Fibroblast of mammary gland (primary cell): ENCODE results near the gene SH2D4B.

ENCODE experiments used
- DNase-seq: peaks from one replicate; pipeline ENCODE4 v3.0.0-alpha.2; 2010; ENCODE audit warnings: low read depth
- H3K4me3 ChIP-seq: 2 replicates; pipeline ENCODE4 v1.5.1; 2011; ENCODE audit warnings: low read depth, mild to moderate bottlenecking, low read length, moderate library complexity; ENCODE audit not compliant: control insufficient read depth
- TF ChIP-seq, protein P1 (sequence below): conservative IDR thresholded peaks from 2 replicates; pipeline ENCODE4 v1.5.1; 2011; ENCODE audit warnings: low read depth, low read length, inconsistent platforms; ENCODE audit not compliant: control insufficient read depth, insufficient read depth

The SH2D4B gene

DNA sequence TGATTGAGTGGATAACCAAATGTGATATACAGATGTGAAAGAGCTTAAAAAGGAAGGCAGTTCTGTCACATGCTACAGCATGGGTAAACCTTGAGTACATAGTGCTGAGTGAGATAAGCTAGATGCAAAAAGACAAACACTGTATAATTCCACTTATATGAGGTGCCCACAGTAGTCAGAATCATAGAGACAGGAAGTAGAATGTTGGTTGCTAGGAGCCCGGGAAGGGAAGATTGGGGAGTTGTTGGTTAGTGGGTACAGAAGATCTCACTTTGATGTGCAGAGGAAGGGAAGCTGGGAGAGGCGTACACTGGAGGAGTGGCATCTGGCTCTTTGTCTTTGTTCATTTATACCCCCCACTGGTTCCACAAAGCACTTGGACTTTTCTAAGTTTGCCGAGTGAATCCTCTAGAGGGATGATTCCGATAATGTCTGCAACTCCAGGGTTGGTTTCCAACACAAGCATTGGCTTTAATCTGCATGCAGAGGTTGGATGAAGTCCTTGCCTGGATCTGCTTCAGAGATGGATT is 44.1 kb upstream of the SH2D4B start:
- H3K4me3 ChIP-seq = no peak overlapping the region
- peak; percentile 92 for DNase-seq
- TF ChIP-seq, protein P1, sequence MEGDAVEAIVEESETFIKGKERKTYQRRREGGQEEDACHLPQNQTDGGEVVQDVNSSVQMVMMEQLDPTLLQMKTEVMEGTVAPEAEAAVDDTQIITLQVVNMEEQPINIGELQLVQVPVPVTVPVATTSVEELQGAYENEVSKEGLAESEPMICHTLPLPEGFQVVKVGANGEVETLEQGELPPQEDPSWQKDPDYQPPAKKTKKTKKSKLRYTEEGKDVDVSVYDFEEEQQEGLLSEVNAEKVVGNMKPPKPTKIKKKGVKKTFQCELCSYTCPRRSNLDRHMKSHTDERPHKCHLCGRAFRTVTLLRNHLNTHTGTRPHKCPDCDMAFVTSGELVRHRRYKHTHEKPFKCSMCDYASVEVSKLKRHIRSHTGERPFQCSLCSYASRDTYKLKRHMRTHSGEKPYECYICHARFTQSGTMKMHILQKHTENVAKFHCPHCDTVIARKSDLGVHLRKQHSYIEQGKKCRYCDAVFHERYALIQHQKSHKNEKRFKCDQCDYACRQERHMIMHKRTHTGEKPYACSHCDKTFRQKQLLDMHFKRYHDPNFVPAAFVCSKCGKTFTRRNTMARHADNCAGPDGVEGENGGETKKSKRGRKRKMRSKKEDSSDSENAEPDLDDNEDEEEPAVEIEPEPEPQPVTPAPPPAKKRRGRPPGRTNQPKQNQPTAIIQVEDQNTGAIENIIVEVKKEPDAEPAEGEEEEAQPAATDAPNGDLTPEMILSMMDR = no peak

DNA sequence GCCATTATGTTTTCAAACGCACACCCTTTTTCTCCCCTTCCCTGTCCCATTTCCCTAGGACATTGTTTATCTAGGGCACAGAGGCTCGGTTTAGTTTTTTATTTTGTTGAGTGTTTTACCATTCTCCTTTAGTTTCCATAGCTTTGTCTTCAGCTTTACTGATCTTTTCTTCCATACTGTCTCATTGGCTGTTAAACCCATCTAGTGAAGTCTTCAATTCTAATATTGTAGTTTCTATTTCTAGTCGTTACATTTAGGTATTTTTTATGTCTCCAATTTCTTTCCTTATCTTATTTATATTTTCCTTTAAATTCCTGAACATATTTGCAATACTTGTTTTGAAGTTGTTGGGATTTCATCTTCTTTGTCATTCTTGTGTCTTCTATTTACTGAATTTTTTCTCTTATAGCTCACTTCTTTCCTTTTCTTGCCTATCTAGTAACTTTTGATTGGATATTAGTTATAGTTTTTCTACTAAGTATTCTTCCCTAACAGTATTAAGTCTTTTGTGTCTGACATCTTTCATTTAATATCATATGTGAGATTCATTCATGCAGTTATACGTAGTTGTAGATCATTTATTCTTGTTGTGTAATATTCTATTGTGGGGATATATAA is 41.0 kb upstream of the SH2D4B start:
- H3K4me3 ChIP-seq = no peak overlapping the region
- DNase-seq = no peak
- TF ChIP-seq, protein P1 = no peak

DNA sequence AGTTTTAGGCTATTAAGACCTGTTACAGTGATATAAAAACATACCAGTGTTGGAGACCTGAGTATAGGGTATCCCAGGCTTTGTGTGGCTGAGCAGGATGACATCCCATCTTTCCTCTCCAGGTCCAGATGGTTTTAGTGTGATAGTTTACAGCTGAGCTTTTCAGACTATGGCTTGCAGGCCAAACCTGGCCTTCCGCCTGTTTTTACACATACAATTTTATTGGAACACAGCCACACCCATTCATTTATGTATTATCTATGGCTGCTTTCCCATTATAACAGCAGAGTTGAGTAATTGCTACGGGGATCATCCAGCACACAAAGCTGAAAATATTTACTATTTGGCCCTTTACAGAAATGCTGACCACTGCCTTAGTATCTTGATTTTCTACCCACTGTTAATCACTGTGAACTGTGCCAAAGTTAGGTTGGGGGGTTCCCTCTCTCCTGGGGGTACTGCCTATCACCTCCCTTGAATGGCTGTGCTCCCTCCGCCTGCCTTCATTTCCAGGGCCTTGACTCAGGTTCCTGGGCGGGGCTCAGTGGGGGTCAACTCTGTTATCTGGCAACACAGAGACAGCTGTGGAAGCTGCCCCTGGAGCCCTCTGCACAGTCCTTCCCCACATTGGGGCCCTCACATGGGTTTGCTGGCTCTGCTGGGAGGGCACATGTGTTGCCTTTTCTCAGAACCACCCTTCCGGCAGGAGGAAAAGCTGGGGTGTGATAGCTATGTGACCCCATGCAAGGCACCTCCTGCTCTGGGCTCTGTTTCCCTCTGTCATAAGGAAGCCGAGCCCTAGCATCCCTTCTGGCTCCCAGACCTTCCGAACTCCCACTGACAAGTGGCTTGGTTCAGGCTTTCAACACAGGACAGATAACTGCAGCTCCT is 40.3 kb upstream of the SH2D4B start:
- TF ChIP-seq, protein P1 = no peak
- DNase-seq = peak; percentile 90
- H3K4me3 ChIP-seq = no peak overlapping the region

DNA sequence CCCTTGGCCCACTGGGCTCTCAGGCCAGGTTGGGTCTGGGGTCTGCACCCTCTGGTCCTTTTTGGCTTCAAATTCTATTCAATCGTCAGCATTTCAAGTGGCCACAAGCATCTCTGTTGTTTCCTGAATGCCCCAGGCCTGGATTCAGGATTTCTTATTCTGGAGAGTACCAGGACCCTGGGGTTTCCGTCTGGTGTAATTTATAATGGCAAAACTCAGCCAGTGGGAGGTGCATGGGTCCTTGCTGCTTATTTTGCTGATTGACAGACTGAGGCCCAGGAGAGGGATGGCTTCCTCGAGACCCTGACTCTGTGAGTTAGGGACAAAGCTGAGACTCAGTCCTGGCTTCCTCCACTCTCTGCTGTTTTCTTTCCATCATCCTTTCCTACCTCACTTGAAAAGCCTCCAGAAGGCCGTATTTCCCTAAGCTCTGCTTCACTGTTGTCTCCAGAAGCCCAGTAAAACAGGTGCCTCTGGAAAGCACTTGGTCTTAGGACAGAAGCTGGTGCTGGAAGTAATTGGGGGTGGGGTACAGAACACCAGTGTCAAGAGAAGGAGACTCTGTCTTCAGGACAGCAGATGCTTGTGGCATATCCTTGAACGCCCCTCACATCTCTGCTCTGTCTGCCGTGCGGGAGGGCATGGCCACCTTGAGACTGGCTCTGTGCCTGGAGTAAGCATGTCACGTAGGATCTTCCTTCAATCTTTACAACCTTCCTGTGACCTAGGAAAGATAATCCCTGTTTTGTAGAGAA is 39.4 kb upstream of the SH2D4B start:
- TF ChIP-seq, protein P1 = no peak
- DNase-seq = no peak
- H3K4me3 ChIP-seq = no peak overlapping the region

DNA sequence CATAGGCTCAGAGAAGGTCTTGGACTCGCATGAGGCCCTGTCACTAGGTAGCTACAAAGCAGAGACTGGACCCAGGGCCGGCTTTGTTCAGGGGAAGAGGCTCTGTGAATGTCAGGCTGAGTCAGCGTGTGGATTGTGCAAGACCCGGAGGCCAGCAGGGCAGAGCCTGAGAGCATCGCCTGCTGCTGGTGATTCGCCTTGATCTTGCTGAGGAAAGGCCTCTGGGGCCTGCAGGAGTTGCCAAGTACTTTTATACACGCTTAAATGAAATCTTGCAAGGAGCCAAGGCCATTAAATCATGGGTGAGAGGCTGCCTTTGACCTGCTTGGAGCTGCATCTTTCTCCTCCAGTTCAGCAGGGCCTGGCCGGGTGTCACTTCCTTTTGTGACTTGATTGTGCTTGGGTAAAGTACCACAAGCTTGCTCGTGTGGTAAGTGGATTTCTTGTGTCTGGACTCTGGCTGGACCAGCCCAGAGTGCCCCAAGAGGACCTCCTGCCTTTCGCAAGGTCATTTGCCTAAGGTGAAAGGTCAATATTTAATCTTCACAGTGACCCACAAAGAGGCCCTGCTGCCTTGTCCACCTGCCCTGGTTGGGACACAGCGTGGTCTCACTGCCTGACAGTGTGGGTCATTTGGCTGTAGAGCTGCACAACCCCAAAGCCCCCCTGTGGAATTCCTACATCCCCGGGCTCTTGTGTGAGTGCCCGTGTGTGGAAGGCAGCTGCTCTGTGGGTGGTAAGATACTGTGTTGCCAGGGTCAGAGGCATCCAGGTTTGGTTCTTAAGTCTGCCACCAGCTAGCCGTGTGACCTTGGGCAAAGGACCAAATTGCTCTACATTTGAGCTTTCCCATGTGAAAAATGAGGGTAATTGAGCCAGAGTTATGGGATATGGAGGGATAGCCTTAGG is 38.6 kb upstream of the SH2D4B start:
- TF ChIP-seq, protein P1 = no peak
- H3K4me3 ChIP-seq = no peak overlapping the region
- DNase-seq = peak; percentile 99
